ENCODE data around the gene KCNK13. TPM values are rescaled to one million over a fixed set of nuclear protein-coding genes. Genes with fewer than 3 reads are reported as not detected.

Gene KCNK13
- total RNA-seq, 1 experiment from 2014 or later = not detected

DNA sequence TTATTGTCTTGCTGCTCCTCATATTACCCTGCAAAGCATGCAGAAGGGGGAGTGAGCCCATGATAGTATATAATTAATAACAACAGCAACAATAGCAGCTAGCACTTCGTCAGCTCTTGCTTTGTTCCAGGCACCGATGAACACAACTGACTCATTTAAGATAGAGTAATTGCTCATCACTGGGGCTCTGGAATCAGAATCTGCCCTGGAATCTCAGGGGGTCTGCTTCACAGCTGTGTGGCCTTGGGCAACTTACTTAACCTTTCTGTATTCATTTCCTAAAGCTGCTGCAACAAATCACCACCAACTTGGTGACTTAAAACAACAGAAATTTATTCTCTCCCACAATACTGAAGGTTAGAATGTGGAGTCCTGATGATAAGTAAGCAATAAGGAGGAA lies 139.6 kb downstream of the KCNK13 start:
- Histone ChIP-seq H3K4me3 (ENCODE audit: low read depth in 2 of 2, low read length in 2 of 2) (no peak overlapping the region), H3K27ac (ENCODE audit: low read length) (no peak overlapping the region), H3K36me3 (ENCODE audit: control insufficient read depth, insufficient read depth, low read length) (no peaks in the 10 kb centered on the region), H3K4me1 (ENCODE audit: control insufficient read depth, insufficient read depth, low read length) (no peaks in the 10 kb centered on the region), H3K27me3 (ENCODE audit: control insufficient read depth, insufficient read depth, low read length) (no peaks in the 10 kb centered on the region; the same call in 1 of the 2 replicates), H3K9me3 (ENCODE audit: control insufficient read depth, insufficient read depth, low read depth, low read length) (no peaks in the 10 kb centered on the region)
- POLR2A ChIA-PET = no interaction called here
- BruUV-seq (replicated peaks) = no TSS peak
- in situ Hi-C loops (cut with HindIII; ENCODE audit: low pct_unique_long_range_greater_than_20kb, low sequenced_read_pairs) (no loop called here), intact Hi-C loops (cut with micrococcal nuclease; ENCODE audit: unreplicated experiment) (no loop called here)
- ATAC-seq = no peak
- CTCF ChIA-PET = no interaction called here
- TF ChIP-seq, protein P1, sequence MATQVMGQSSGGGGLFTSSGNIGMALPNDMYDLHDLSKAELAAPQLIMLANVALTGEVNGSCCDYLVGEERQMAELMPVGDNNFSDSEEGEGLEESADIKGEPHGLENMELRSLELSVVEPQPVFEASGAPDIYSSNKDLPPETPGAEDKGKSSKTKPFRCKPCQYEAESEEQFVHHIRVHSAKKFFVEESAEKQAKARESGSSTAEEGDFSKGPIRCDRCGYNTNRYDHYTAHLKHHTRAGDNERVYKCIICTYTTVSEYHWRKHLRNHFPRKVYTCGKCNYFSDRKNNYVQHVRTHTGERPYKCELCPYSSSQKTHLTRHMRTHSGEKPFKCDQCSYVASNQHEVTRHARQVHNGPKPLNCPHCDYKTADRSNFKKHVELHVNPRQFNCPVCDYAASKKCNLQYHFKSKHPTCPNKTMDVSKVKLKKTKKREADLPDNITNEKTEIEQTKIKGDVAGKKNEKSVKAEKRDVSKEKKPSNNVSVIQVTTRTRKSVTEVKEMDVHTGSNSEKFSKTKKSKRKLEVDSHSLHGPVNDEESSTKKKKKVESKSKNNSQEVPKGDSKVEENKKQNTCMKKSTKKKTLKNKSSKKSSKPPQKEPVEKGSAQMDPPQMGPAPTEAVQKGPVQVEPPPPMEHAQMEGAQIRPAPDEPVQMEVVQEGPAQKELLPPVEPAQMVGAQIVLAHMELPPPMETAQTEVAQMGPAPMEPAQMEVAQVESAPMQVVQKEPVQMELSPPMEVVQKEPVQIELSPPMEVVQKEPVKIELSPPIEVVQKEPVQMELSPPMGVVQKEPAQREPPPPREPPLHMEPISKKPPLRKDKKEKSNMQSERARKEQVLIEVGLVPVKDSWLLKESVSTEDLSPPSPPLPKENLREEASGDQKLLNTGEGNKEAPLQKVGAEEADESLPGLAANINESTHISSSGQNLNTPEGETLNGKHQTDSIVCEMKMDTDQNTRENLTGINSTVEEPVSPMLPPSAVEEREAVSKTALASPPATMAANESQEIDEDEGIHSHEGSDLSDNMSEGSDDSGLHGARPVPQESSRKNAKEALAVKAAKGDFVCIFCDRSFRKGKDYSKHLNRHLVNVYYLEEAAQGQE (IDR thresholded peaks at IDR 0.05; ENCODE audit: insufficient read depth in 1 of 2, low read depth in 2 of 2, low read length in 1 of 2) = no peak
- TF ChIP-seq SIN3A (IDR thresholded peaks at IDR 0.05; ENCODE audit: borderline replicate concordance, insufficient read depth, low read depth, low read length) = no peak
- TF ChIP-seq TCF7L2 (IDR thresholded peaks at IDR 0.05; ENCODE audit: low read depth, low read length) = no peak
- no peak for TF ChIP-seq POLR2AphosphoS5 (IDR thresholded peaks at IDR 0.05; ENCODE audit: low read depth, low read length)
- TF ChIP-seq, protein P2, sequence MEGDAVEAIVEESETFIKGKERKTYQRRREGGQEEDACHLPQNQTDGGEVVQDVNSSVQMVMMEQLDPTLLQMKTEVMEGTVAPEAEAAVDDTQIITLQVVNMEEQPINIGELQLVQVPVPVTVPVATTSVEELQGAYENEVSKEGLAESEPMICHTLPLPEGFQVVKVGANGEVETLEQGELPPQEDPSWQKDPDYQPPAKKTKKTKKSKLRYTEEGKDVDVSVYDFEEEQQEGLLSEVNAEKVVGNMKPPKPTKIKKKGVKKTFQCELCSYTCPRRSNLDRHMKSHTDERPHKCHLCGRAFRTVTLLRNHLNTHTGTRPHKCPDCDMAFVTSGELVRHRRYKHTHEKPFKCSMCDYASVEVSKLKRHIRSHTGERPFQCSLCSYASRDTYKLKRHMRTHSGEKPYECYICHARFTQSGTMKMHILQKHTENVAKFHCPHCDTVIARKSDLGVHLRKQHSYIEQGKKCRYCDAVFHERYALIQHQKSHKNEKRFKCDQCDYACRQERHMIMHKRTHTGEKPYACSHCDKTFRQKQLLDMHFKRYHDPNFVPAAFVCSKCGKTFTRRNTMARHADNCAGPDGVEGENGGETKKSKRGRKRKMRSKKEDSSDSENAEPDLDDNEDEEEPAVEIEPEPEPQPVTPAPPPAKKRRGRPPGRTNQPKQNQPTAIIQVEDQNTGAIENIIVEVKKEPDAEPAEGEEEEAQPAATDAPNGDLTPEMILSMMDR (IDR thresholded peaks at IDR 0.05) = no peak
- no peak for DNase-seq (ENCODE audit: low read depth, low spot score)

DNA sequence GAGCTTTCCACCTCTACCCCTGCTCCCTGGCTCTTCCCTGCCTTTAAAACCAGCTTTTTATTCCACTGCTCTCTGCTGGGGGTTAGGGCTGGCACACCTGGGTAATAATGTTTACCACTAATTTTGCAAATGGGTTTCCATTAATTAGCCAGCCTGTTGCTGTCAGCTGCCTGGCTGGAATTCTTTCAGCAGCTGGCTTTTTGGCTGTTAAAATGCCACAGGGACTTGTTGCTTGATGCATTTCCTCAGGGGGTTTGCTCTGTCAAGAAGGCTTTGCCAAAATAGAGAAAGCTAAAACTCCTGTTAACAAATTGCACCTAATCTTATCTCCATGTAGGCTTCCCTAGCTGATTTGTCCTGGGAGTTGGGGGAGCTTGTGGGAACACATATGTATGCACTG lies 142.7 kb downstream of the KCNK13 start:
- H3K27me3 ChIP-seq (ENCODE audit: control insufficient read depth, insufficient read depth, low read length) = no peaks in the 10 kb centered on the region; the same call in 1 of the 2 replicates
- DNase-seq (ENCODE audit: low read depth, low spot score) = no peak
- H3K4me3 ChIP-seq (ENCODE audit: low read depth in 2 of 2, low read length in 2 of 2) = no peak overlapping the region
- no peak for ATAC-seq
- ChIA-PET POLR2A (no interaction called here), CTCF (no interaction called here)
- H3K9me3 ChIP-seq (ENCODE audit: control insufficient read depth, insufficient read depth, low read depth, low read length) = no peaks in the 10 kb centered on the region
- no TSS peak for BruUV-seq (replicated peaks)
- in situ Hi-C loops (cut with HindIII; ENCODE audit: low pct_unique_long_range_greater_than_20kb, low sequenced_read_pairs) (no loop called here), intact Hi-C loops (cut with micrococcal nuclease; ENCODE audit: unreplicated experiment) (no loop called here)
- TF ChIP-seq TCF7L2 (IDR thresholded peaks at IDR 0.05; ENCODE audit: low read depth, low read length) (no peak), POLR2AphosphoS5 (IDR thresholded peaks at IDR 0.05; ENCODE audit: low read depth, low read length) (no peak), SIN3A (IDR thresholded peaks at IDR 0.05; ENCODE audit: borderline replicate concordance, insufficient read depth, low read depth, low read length) (no peak)
- TF ChIP-seq, protein P1 (IDR thresholded peaks at IDR 0.05; ENCODE audit: insufficient read depth in 1 of 2, low read depth in 2 of 2, low read length in 1 of 2) = no peak
- TF ChIP-seq, protein P2 (IDR thresholded peaks at IDR 0.05) = no peak
- H3K4me1 ChIP-seq (ENCODE audit: control insufficient read depth, insufficient read depth, low read length) = no peaks in the 10 kb centered on the region
- no peaks in the 10 kb centered on the region for H3K36me3 ChIP-seq (ENCODE audit: control insufficient read depth, insufficient read depth, low read length)
- no peak overlapping the region for H3K27ac ChIP-seq (ENCODE audit: low read length)

All from Panc1 (cell line).